22Rv1 (cell line): Measurements from ENCODE around the gene FOXP1.

ENCODE experiments used
- H3K27ac ChIP-seq: fragments of 450-650 bp; 2 replicates; pipeline ENCODE4 v1.5.1; 2017
- ZFX ChIP-seq: fragments of 450-650 bp; IDR thresholded peaks from 2 replicates; pipeline ENCODE4 v1.6.1; 2017; ENCODE audit warnings: antibody characterized with exemption, borderline replicate concordance
- TF ChIP-seq, protein P1 (sequence below): fragments of 450-650 bp; IDR thresholded peaks from 2 replicates; pipeline ENCODE4 v1.5.1; 2017; ENCODE audit warnings: mild to moderate bottlenecking

Gene FOXP1

DNA sequence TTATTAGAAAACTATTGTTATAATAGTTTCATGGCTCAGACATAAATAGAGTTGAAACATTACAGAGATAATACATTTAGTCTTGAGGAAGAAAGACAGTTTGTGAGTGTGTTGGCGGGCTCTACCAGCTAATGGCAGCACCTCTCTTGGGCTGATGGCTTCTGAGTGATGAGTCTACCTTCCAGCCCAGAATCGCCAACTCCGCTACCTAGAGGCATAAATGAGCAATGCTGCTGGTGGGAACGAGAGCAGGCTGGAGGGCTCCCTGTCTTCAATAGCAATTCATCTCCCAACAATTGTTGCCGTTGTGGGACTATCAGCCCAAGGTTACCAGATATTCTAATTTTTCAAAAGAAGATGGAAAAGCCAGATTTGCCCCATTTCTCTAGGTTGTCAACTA is 388.7 kb downstream of the FOXP1 start:
- TF ChIP-seq ZFX, result no peak
- TF ChIP-seq, protein P1, sequence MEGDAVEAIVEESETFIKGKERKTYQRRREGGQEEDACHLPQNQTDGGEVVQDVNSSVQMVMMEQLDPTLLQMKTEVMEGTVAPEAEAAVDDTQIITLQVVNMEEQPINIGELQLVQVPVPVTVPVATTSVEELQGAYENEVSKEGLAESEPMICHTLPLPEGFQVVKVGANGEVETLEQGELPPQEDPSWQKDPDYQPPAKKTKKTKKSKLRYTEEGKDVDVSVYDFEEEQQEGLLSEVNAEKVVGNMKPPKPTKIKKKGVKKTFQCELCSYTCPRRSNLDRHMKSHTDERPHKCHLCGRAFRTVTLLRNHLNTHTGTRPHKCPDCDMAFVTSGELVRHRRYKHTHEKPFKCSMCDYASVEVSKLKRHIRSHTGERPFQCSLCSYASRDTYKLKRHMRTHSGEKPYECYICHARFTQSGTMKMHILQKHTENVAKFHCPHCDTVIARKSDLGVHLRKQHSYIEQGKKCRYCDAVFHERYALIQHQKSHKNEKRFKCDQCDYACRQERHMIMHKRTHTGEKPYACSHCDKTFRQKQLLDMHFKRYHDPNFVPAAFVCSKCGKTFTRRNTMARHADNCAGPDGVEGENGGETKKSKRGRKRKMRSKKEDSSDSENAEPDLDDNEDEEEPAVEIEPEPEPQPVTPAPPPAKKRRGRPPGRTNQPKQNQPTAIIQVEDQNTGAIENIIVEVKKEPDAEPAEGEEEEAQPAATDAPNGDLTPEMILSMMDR, result no peak
- H3K27ac ChIP-seq, result peak overlapping the region; percentile 46; the same call in 1 of the 2 replicates

- H3K27ac ChIP-seq, result peak overlapping the region; percentile 28
- TF ChIP-seq, protein P1, result no peak
- TF ChIP-seq ZFX, result no peak
Observed at GRCh38 chr3:71191031-71191482, 392.5 kb downstream of the FOXP1 start.

DNA sequence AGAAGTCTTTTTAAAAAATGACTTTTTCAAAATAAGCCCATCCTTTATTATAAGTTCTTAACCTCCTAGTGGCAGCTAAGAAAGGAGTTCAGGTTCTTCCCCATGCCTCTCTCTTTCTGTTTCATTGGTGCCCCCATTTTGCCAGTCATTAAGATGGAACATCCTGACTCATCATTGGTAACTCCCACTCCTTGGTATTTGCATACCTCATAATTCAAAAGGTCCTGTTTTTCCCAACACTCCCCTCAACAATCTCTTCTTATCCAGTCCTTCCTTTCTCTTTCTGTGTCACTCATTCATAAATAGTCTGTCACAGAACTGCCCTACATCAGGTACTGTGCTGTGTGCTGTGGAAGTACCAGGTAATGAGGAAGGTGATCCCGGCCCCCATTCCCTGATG is 394.0 kb downstream of the FOXP1 start:
- TF ChIP-seq ZFX, result no peak
- TF ChIP-seq, protein P1, result no peak
- no peak overlapping the region for H3K27ac ChIP-seq

DNA sequence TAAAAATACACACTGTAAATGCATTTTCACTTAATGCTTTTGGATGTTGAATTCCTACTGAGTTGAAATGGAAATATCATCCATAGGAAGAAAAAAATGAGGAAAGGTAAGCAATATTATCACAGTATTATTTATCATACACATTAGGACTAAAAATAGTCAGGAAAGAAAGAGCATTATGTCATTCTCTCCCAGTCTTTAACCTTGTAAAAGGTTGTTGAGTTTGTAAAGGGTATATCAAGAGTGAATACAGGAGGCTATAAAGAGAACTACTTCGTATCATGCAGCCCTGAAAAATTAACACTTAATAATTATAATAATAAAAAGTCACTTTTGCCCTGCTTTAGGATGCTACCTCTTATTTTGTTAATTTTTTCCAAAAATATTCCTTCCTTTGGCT is 395.8 kb downstream of the FOXP1 start:
- H3K27ac ChIP-seq, result no peak overlapping the region
- TF ChIP-seq ZFX, result no peak
- TF ChIP-seq, protein P1, result no peak

DNA sequence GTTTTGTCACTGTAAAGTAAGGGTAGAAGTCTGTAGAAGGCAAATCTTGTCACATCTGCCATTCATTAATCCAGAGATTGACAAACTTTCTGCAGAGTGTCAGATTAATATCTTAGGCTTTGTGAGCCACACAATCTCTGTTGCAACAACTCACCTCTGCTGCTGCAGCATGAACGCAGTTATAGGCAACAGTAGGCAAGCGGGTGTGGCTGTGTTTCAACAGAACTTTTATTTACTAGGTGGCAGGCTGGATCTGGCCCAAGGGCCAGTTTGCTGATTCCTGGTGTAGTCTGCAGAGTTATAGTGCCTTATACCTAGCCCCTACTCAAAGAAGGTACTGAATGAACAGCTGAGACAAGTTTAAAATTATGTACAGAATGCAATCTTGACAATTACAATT is 396.7 kb downstream of the FOXP1 start:
- TF ChIP-seq ZFX, result no peak
- TF ChIP-seq, protein P1, result no peak
- H3K27ac ChIP-seq, result no peak overlapping the region

GRCh38 chr3:71185733-71186455 is 397.6 kb downstream of the FOXP1 start:
- TF ChIP-seq, protein P1, result no peak
- TF ChIP-seq ZFX, result no peak
- H3K27ac ChIP-seq, result no peak overlapping the region

GRCh38 chr3:71184252-71184651 is 399.3 kb downstream of the FOXP1 start:
- TF ChIP-seq, protein P1, result no peak
- TF ChIP-seq ZFX, result no peak
- no peak overlapping the region for H3K27ac ChIP-seq
